A549 (cell line): ENCODE results near the gene HCCS. TPM values are rescaled to one million over a fixed set of nuclear protein-coding genes. Genes with fewer than 3 reads are reported as not detected.

Source experiments
- ATAC-seq, 2 experiments: fragments of 200-7000 bp in 1 of 2; fragments of >200 bp in 1 of 2; cut with Nextera tagmentation in 1 of 2; cut with Tn5 transposase in 1 of 2; 3 replicates each; pipeline versions ENCODE4 v1.8.0 to v1.9.1; 2018 to 2020; ENCODE audit warnings: mild to moderate bottlenecking in 1 of 2, moderate library complexity in 1 of 2
- CTCF ChIA-PET: fragments of 300-600 bp; sonication (Branson Sonifier 250); formaldehyde crosslinking; extraction: SDS; loops from one replicate; lab custom pipeline; 2021; ENCODE audit warnings: antibody characterized with exemption, inconsistent platforms; lab: Yijun Ruan, JAX
- POLR2A ChIA-PET: fragments of 350-600 bp; formaldehyde crosslinking; extraction: SDS; loops from one replicate; lab custom pipeline; 2021; ENCODE audit warnings: antibody characterized with exemption, inconsistent platforms; lab: Yijun Ruan, JAX
- DNase-seq, 2 experiments: peaks; one replicate each; pipeline versions ENCODE4 v3.0.0 to v3.0.0-alpha.2; 2011 to 2016; ENCODE audit warnings: low read depth in 1 of 2, low spot score in 1 of 2
- FAIRE-seq: peaks from 2 replicates; lab custom pipeline; 2011; peaks lifted over from hg19 to GRCh38; lab: Jason Lieb, UNC
- H3K27ac ChIP-seq, 2 experiments: fragments of >200 bp; sonication (Bioruptor Twin); formaldehyde crosslinking; 3 replicates each; pipeline ENCODE4 v1.5.1; 2016 to 2017
- H3K4me1 ChIP-seq: fragments of >200 bp; sonication (Bioruptor Twin); formaldehyde crosslinking; 3 replicates; pipeline ENCODE4 v1.6.1; 2016
- H3K4me2 ChIP-seq: fragments of >200 bp; sonication (Bioruptor Twin); formaldehyde crosslinking; 3 replicates; pipeline ENCODE4 v1.6.1; 2016
- H3K4me3 ChIP-seq: fragments of >200 bp; sonication (Bioruptor Twin); formaldehyde crosslinking; 3 replicates; pipeline ENCODE4 v1.5.1; 2016
- H3K9me3 ChIP-seq: fragments of >200 bp; sonication (Bioruptor Twin); formaldehyde crosslinking; 3 replicates; pipeline ENCODE4 v1.6.1; 2016
- BHLHE40 ChIP-seq: IDR thresholded peaks from 2 replicates; pipeline ENCODE4 v1.6.1; 2012; ENCODE audit warnings: low read depth, low read length, inconsistent platforms
- FOSB ChIP-seq: fragments of 250-450 bp; sonication (Bioruptor Pico); IDR thresholded peaks from 2 replicates; pipeline ENCODE4 v1.5.0; 2020; ENCODE audit warnings: mild to moderate bottlenecking, moderate library complexity
- FOSL2 ChIP-seq, 2 experiments: fragments of 450-650 bp in 1 of 2; fragments of >200 bp in 1 of 2; sonication (Bioruptor Twin) in 1 of 2; formaldehyde crosslinking; IDR thresholded peaks; 2 replicates each; pipeline versions ENCODE4 v1.5.0 to v1.6.1; 2016 to 2020; ENCODE audit warnings: mild to moderate bottlenecking in 1 of 2, moderate library complexity in 1 of 2
- JUN ChIP-seq, 2 experiments: fragments of >200 bp; sonication (Bioruptor Twin); formaldehyde crosslinking; IDR thresholded peaks; 2 replicates in 1 of 2; 3 replicates in 1 of 2; pipeline ENCODE4 v1.6.1; 2016 to 2017
- NFE2L2 ChIP-seq: fragments of 150-350 bp; conservative IDR thresholded peaks from 2 replicates; pipeline ENCODE4 v1.6.1; 2014; ENCODE audit warnings: low read length
- NPAS2 ChIP-seq: fragments of 250-450 bp; sonication (Bioruptor Pico); IDR thresholded peaks from 2 replicates; pipeline ENCODE4 v1.8.0; 2022; ENCODE audit warnings: mild to moderate bottlenecking, moderate library complexity, borderline replicate concordance
- RAD21 ChIP-seq, 2 experiments: fragments of >200 bp in 1 of 2; sonication (Bioruptor Twin) in 1 of 2; formaldehyde crosslinking in 1 of 2; IDR thresholded peaks in 1 of 2; conservative IDR thresholded peaks in 1 of 2; 2 replicates in 1 of 2; 3 replicates in 1 of 2; pipeline ENCODE4 v1.6.1; 2012 to 2018; ENCODE audit warnings: inconsistent platforms in 1 of 2
- RCOR1 ChIP-seq: fragments of 150-350 bp; IDR thresholded peaks from 2 replicates; pipeline ENCODE4 v1.6.1; 2014; ENCODE audit warnings: antibody characterized with exemption, low read length, low read depth
- ZC3H11A ChIP-seq: fragments of 450-650 bp; IDR thresholded peaks from 2 replicates; pipeline ENCODE4 v1.6.1; 2014; ENCODE audit warnings: antibody characterized with exemption, mild to moderate bottlenecking
- WGBS: methylation state at CpG from one replicate; pipeline ENCODE4 v1.1.6; 2017; ENCODE audit errors: missing lambda C conversion rate; 5-methylcytosine and 5-hydroxymethylcytosine counted together
- polyA plus RNA-seq, 4 experiments: library from polyadenylated mRNA; depleted of rRNA in 3 of 4; stranded (reverse); fragments of >200 nt; fragmentation: RNase III in 1 of 4; extraction: RNeasy Plus Mini Kit Qiagen cat#74134 plus additional on column Dnase treatment in 1 of 4; gene quantifications; 2 replicates in 3 of 4; 3 replicates in 1 of 4; pipeline ENCODE4 v1.2.3, GENCODE V29; 2011 to 2017
- TF ChIP-seq, protein P1 (sequence below): fragments of >200 bp; sonication (Bioruptor Twin); formaldehyde crosslinking; IDR thresholded peaks from 2 replicates; pipeline ENCODE4 v1.6.1; 2016
- TF ChIP-seq, protein P2 (sequence below): fragments of 200-600 bp; sonication (generic); IDR thresholded peaks from 2 replicates; pipeline ENCODE4 v1.6.1; 2016; ENCODE audit warnings: antibody characterized with exemption, mild to moderate bottlenecking, moderate library complexity
- TF ChIP-seq, protein P3 (sequence below): IDR thresholded peaks from 2 replicates; pipeline ENCODE4 v1.6.1; 2012; ENCODE audit warnings: low read depth, borderline replicate concordance
- TF ChIP-seq, protein P4 (sequence below): fragments of 250-450 bp; sonication (Bioruptor Pico); IDR thresholded peaks from 2 replicates; pipeline ENCODE4 v1.5.0; 2020; ENCODE audit warnings: low read depth, mild to moderate bottlenecking, moderate library complexity
- TF ChIP-seq, protein P5 (sequence below): fragments of 150-350 bp; IDR thresholded peaks from 2 replicates; pipeline ENCODE4 v1.6.1; 2014; ENCODE audit warnings: low read depth, mild to moderate bottlenecking, low read length

Gene HCCS
- polyA plus RNA-seq, 2 of the 4 experiments (the other 2 are of a cell fraction), result 46.6 to 61.2 TPM

DNA sequence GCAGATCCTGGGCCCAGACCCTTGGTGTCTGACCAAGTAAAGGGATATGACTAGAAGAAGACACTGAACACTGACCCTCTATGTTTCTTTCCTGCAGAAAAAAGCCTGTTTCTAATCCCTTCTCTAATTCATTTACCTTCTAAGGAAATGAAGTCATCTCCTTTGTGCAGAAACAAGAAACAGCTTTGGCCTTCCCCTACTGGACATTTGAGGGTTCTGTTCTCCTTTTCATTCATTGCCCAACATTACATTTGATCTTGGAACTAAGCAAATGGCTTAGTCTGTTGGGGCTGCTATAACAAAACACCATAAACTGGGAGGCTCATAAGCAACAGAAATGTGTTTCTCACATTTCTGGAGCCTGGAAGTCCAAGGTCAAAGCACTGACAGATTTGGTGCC lies 20.0 kb downstream of the HCCS start:
- H3K4me3 ChIP-seq, result no peak overlapping the region
- H3K4me1 ChIP-seq, result no peaks in the 10 kb centered on the region
- H3K4me2 ChIP-seq, result no peak overlapping the region
- no peak overlapping the region for H3K27ac ChIP-seq
- TF ChIP-seq, protein P1, sequence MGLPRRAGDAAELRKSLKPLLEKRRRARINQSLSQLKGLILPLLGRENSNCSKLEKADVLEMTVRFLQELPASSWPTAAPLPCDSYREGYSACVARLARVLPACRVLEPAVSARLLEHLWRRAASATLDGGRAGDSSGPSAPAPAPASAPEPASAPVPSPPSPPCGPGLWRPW, result no peak
- TF ChIP-seq, protein P2, sequence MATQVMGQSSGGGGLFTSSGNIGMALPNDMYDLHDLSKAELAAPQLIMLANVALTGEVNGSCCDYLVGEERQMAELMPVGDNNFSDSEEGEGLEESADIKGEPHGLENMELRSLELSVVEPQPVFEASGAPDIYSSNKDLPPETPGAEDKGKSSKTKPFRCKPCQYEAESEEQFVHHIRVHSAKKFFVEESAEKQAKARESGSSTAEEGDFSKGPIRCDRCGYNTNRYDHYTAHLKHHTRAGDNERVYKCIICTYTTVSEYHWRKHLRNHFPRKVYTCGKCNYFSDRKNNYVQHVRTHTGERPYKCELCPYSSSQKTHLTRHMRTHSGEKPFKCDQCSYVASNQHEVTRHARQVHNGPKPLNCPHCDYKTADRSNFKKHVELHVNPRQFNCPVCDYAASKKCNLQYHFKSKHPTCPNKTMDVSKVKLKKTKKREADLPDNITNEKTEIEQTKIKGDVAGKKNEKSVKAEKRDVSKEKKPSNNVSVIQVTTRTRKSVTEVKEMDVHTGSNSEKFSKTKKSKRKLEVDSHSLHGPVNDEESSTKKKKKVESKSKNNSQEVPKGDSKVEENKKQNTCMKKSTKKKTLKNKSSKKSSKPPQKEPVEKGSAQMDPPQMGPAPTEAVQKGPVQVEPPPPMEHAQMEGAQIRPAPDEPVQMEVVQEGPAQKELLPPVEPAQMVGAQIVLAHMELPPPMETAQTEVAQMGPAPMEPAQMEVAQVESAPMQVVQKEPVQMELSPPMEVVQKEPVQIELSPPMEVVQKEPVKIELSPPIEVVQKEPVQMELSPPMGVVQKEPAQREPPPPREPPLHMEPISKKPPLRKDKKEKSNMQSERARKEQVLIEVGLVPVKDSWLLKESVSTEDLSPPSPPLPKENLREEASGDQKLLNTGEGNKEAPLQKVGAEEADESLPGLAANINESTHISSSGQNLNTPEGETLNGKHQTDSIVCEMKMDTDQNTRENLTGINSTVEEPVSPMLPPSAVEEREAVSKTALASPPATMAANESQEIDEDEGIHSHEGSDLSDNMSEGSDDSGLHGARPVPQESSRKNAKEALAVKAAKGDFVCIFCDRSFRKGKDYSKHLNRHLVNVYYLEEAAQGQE, result no peak
- CTCF ChIA-PET, result no interaction called here
- POLR2A ChIA-PET, result no interaction called here
- DNase-seq (no peak), ATAC-seq (no peak), FAIRE-seq (no peak)
- no peaks in the 10 kb centered on the region for H3K9me3 ChIP-seq

DNA sequence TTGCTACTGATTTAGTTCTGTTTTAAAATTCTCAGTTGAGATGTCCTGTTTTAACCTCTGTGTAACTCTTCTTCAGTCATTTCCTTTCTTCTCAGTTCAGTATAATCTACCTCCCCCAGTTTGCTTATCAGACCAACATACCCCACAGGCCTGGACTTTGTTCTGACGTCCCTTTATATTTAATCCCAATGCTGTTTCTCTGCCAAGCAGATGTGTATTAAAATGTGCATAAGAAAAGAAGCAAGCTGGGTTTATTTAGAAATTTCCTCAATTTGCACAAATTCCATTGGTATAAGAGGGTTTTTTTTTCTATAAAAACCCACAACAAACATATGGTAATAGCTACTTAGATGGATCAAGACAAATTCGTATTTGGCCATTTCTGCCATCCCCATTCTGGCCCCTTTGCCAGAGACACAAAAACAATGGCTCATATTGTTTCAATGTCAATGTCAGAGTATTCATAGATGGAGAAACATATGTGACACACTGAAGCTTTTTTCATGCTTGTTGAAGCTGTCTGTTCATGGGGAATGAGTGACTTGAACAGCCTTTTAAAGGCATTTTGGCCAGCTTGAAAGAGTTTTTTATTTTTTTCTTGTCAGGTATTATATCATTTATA lies 24.5 kb downstream of the HCCS start:
- 49% methylated on average over 2 of the region's 2 CpGs for WGBS
- no peaks in the 10 kb centered on the region for H3K4me1 ChIP-seq
- TF ChIP-seq, protein P3, sequence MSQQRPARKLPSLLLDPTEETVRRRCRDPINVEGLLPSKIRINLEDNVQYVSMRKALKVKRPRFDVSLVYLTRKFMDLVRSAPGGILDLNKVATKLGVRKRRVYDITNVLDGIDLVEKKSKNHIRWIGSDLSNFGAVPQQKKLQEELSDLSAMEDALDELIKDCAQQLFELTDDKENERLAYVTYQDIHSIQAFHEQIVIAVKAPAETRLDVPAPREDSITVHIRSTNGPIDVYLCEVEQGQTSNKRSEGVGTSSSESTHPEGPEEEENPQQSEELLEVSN, result no peak
- TF ChIP-seq NFE2L2 (no peak), FOSB (CRISPR knock-in tag) (no peak), RCOR1 (no peak), NPAS2 (CRISPR knock-in tag) (no peak), BHLHE40 (no peak), FOSL2 (IDR thresholded peaks at IDR 0.05) (no peak), FOSL2 (CRISPR knock-in tag; IDR thresholded peaks at IDR 0.05) (no peak), RAD21 (conservative IDR thresholded peaks at IDR 0.05 in 1 of 2, IDR thresholded peaks at IDR 0.05 in 1 of 2) (no peak), JUN (IDR thresholded peaks at IDR 0.05) (no peak), ZC3H11A (no peak)
- TF ChIP-seq, protein P4, sequence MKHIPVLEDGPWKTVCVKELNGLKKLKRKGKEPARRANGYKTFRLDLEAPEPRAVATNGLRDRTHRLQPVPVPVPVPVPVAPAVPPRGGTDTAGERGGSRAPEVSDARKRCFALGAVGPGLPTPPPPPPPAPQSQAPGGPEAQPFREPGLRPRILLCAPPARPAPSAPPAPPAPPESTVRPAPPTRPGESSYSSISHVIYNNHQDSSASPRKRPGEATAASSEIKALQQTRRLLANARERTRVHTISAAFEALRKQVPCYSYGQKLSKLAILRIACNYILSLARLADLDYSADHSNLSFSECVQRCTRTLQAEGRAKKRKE (CRISPR knock-in tag), result no peak
- TF ChIP-seq, protein P5, sequence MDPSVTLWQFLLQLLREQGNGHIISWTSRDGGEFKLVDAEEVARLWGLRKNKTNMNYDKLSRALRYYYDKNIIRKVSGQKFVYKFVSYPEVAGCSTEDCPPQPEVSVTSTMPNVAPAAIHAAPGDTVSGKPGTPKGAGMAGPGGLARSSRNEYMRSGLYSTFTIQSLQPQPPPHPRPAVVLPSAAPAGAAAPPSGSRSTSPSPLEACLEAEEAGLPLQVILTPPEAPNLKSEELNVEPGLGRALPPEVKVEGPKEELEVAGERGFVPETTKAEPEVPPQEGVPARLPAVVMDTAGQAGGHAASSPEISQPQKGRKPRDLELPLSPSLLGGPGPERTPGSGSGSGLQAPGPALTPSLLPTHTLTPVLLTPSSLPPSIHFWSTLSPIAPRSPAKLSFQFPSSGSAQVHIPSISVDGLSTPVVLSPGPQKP, result no peak
- ChIA-PET CTCF (interaction anchor here (0.7 to 5.8 kb wide), 6 partner anchors 8 to 1148 kb away, joined by 3 to 42 read pairs (median 4); no protein-coding TSS in a partner anchor), POLR2A (no interaction called here)
- no peak overlapping the region for H3K4me2 ChIP-seq
- no peak overlapping the region for H3K4me3 ChIP-seq
- no peaks in the 10 kb centered on the region for H3K9me3 ChIP-seq
- DNase-seq (no peak), ATAC-seq (no peak), FAIRE-seq (no peak)
- no peak overlapping the region for H3K27ac ChIP-seq
